H9 (cell line): ENCODE results near the gene SCGB1C1. TPM values are rescaled to one million over a fixed set of nuclear protein-coding genes. Genes with fewer than 3 reads are reported as not detected.
A peak's percentile ranks its signal among the peaks of the same experiment; 100 is the strongest.

ENCODE experiments used
- DNase-seq: peaks from one replicate; pipeline ENCODE4 v3.0.0-alpha.2; 2017
- H2AFZ ChIP-seq: one replicate; pipeline ENCODE4 v1.6.1; 2013; ENCODE audit warnings: mild to moderate bottlenecking, low read length, control low read depth, moderate library complexity
- H2AK5ac ChIP-seq: 2 replicates; pipeline ENCODE4 v1.6.1; 2013; ENCODE audit warnings: low read length, control low read depth, mixed read lengths; ENCODE audit not compliant: insufficient read length
- H2BK120ac ChIP-seq: one replicate; pipeline ENCODE4 v1.6.1; 2013; ENCODE audit warnings: low read depth, mild to moderate bottlenecking, low read length, control low read depth, inconsistent platforms; ENCODE audit not compliant: poor library complexity, severe bottlenecking
- H2BK12ac ChIP-seq: 2 replicates; pipeline ENCODE4 v1.6.1; 2013; ENCODE audit warnings: low read length, control low read depth, mixed read lengths, low read depth; ENCODE audit not compliant: insufficient read length
- H2BK15ac ChIP-seq: 2 replicates; pipeline ENCODE4 v1.6.1; 2013; ENCODE audit warnings: low read depth, low read length, control low read depth
- H2BK20ac ChIP-seq: one replicate; pipeline ENCODE4 v1.6.1; 2013; ENCODE audit warnings: low read depth, mild to moderate bottlenecking, low read length, control low read depth, inconsistent platforms; ENCODE audit not compliant: poor library complexity, severe bottlenecking
- H2BK5ac ChIP-seq: 2 replicates; pipeline ENCODE4 v1.6.1; 2013; ENCODE audit warnings: low read length, control low read depth, mixed read lengths; ENCODE audit not compliant: insufficient read length
- H3K14ac ChIP-seq: 2 replicates; pipeline ENCODE4 v1.6.1; 2013; ENCODE audit warnings: low read length, control low read depth; ENCODE audit not compliant: insufficient read depth
- H3K18ac ChIP-seq: 2 replicates; pipeline ENCODE4 v1.6.1; 2013; ENCODE audit warnings: low read depth, mild to moderate bottlenecking, mixed read lengths, low read length, control low read depth; ENCODE audit not compliant: insufficient read length
- H3K23ac ChIP-seq: 2 replicates; pipeline ENCODE4 v1.6.1; 2013; ENCODE audit warnings: low read length, control low read depth, mixed read lengths, low read depth; ENCODE audit not compliant: insufficient read length
- H3K23me2 ChIP-seq: 2 replicates; pipeline ENCODE4 v1.6.1; 2013; ENCODE audit warnings: low read depth, mild to moderate bottlenecking, mixed read lengths, low read length, control low read depth; ENCODE audit not compliant: insufficient read length, poor library complexity, severe bottlenecking
- H3K27ac ChIP-seq: 2 replicates; pipeline ENCODE4 v1.5.1; 2013; ENCODE audit warnings: low read length, control low read depth, mixed read lengths, low read depth; ENCODE audit not compliant: insufficient read length
- H3K27me3 ChIP-seq: 2 replicates; pipeline ENCODE4 v1.6.1; 2013; ENCODE audit warnings: low read length, control low read depth, inconsistent platforms; ENCODE audit not compliant: insufficient read depth
- H3K4ac ChIP-seq: 2 replicates; pipeline ENCODE4 v1.6.1; 2013; ENCODE audit warnings: low read depth, mild to moderate bottlenecking, control low read depth, inconsistent platforms, low read length, moderate library complexity
- H3K4me1 ChIP-seq: 2 replicates; pipeline ENCODE4 v1.6.1; 2013; ENCODE audit warnings: low read length, control low read depth, inconsistent platforms; ENCODE audit not compliant: insufficient read depth
- H3K4me2 ChIP-seq: 2 replicates; pipeline ENCODE4 v1.6.1; 2013; ENCODE audit warnings: low read length, control low read depth, mixed read lengths; ENCODE audit not compliant: insufficient read length, insufficient read depth
- H3K56ac ChIP-seq: 2 replicates; pipeline ENCODE4 v1.6.1; 2013; ENCODE audit warnings: low read depth, mild to moderate bottlenecking, mixed read lengths, low read length, control low read depth; ENCODE audit not compliant: insufficient read length
- H3K79me1 ChIP-seq: 2 replicates; pipeline ENCODE4 v1.6.1; 2013; ENCODE audit warnings: low read depth, mild to moderate bottlenecking, moderate library complexity, low read length, control low read depth, inconsistent platforms; ENCODE audit not compliant: insufficient read depth, poor library complexity, severe bottlenecking
- H3K79me2 ChIP-seq: 2 replicates; pipeline ENCODE4 v1.6.1; 2013; ENCODE audit warnings: low read length, control low read depth, inconsistent platforms; ENCODE audit not compliant: insufficient read depth
- H3K9ac ChIP-seq: 2 replicates; pipeline ENCODE4 v1.6.1; 2013; ENCODE audit warnings: low read length, control low read depth, mixed read lengths; ENCODE audit not compliant: insufficient read length; ENCODE audit errors: extremely low read depth
- H3K9me3 ChIP-seq: one replicate; pipeline ENCODE4 v1.6.1; 2013; ENCODE audit warnings: low read depth, low read length, inconsistent platforms; ENCODE audit not compliant: control insufficient read depth
- H3T11ph ChIP-seq: one replicate; pipeline ENCODE4 v1.6.1; 2013; ENCODE audit warnings: mild to moderate bottlenecking, low read length, control low read depth, inconsistent platforms
- H4K20me1 ChIP-seq: one replicate; pipeline ENCODE4 v1.6.1; 2013; ENCODE audit not compliant: control insufficient read depth, insufficient read length, insufficient read depth
- H4K5ac ChIP-seq: 2 replicates; pipeline ENCODE4 v1.6.1; 2013; ENCODE audit warnings: low read depth, mild to moderate bottlenecking, mixed read lengths, low read length, control low read depth; ENCODE audit not compliant: insufficient read length
- H4K8ac ChIP-seq: replicated peaks from 2 replicates; pipeline ENCODE4 v1.6.1; 2013; ENCODE audit warnings: low read length, control low read depth, mixed read lengths, low read depth; ENCODE audit not compliant: insufficient read length
- H4K91ac ChIP-seq: 2 replicates; pipeline ENCODE4 v1.6.1; 2013; ENCODE audit warnings: low read depth, mild to moderate bottlenecking, moderate library complexity, mixed read lengths, low read length, control low read depth; ENCODE audit not compliant: insufficient read length
- H3K27ac Mint-ChIP-seq, 3 experiments: 2 replicates in 2 of 3; 3 replicates in 1 of 3; pipeline ENCODE4 v1.8.0; 2020 to 2021; ENCODE audit warnings: mixed read lengths in 3 of 3, mild to moderate bottlenecking in 1 of 3, moderate library complexity in 1 of 3
- H3K27me3 Mint-ChIP-seq: 2 replicates; pipeline ENCODE4 v1.8.0; 2021; ENCODE audit warnings: low read depth, mild to moderate bottlenecking, moderate library complexity, mixed read lengths
- H3K36me3 Mint-ChIP-seq, 3 experiments: 2 replicates in 2 of 3; 3 replicates in 1 of 3; pipeline ENCODE4 v1.8.0; 2020 to 2021; ENCODE audit warnings: low read depth in 3 of 3, mixed read lengths in 3 of 3; ENCODE audit not compliant: insufficient read depth in 1 of 3
- H3K4me1 Mint-ChIP-seq, 2 experiments: 2 replicates each; pipeline ENCODE4 v1.8.0; 2020; ENCODE audit warnings: mixed read lengths in 2 of 2
- H3K4me3 Mint-ChIP-seq, 2 experiments: 2 replicates in 1 of 2; 3 replicates in 1 of 2; pipeline ENCODE4 v1.8.0; 2020 to 2021; ENCODE audit warnings: mild to moderate bottlenecking in 2 of 2, mixed read lengths in 2 of 2, moderate library complexity in 1 of 2
- H3K9me3 Mint-ChIP-seq, 2 experiments: 2 replicates in 1 of 2; 3 replicates in 1 of 2; pipeline ENCODE4 v1.8.0; 2020; ENCODE audit warnings: mild to moderate bottlenecking in 2 of 2, mixed read lengths in 2 of 2, moderate library complexity in 1 of 2
- CTCF ChIP-seq: fragments of 200-600 bp; sonication (generic); conservative IDR thresholded peaks from 3 replicates; pipeline ENCODE4 v1.8.0; 2021; ENCODE audit warnings: antibody characterized with exemption, mild to moderate bottlenecking
- WGBS: extraction: QIAGEN DNeasy Blood & Tissue Kit; methylation state at CpG from one replicate; pipeline ENCODE4 v1.1.7; 2013; ENCODE audit warnings: missing lambda C conversion rate, low lambda C conversion rate, mixed read lengths; ENCODE audit not compliant: insufficient read length; ENCODE audit errors: extremely low coverage; 5-methylcytosine and 5-hydroxymethylcytosine counted together
- total RNA-seq: library from RNA; stranded (reverse); gene quantifications from 2 replicates; pipeline ENCODE4 v1.2.1, GENCODE V29; 2021

SCGB1C1 gene
- total RNA-seq, 1 experiment from 2014 or later: not detected

- Histone ChIP-seq H3K27me3 (no peaks in the 10 kb centered on the region), H2BK5ac (no peak overlapping the region), H4K20me1 (no peaks in the 10 kb centered on the region), H2BK120ac (no peak overlapping the region), H4K91ac (no peak overlapping the region), H3K23me2 (no peaks in the 10 kb centered on the region), H2BK12ac (no peak overlapping the region), H2AK5ac (no peak overlapping the region), H3K27ac (no peak overlapping the region), H3K79me2 (no peaks in the 10 kb centered on the region), H2BK20ac (no peak overlapping the region), H3K79me1 (no peaks in the 10 kb centered on the region), H3K18ac (no peak overlapping the region), H3K9me3 (no peaks in the 10 kb centered on the region), H3K14ac (no peak overlapping the region), H3K56ac (no peak overlapping the region), H3K4ac (no peak overlapping the region), H4K8ac (no peak overlapping the region), H3K9ac (no peak overlapping the region), H3T11ph (no peak overlapping the region), H4K5ac (no peak overlapping the region), H2AFZ (no peak overlapping the region), H3K23ac (no peak overlapping the region), H2BK15ac (no peak overlapping the region), H3K4me2 (no peak overlapping the region), H3K4me1 (no peaks in the 10 kb centered on the region)
- Mint-ChIP-seq H3K27ac (peak overlapping the region in 2 of 3 experiments; percentile 5 to 71; a peak in 4 of 7 replicates), H3K36me3 (peaks cover 0 to 12% (median 5%) of the 10 kb centered on the region in 3 experiments; a peak in 3 of 7 replicates), H3K4me1 (no peaks in the 10 kb centered on the region), H3K27me3 (peaks cover 1% of the 10 kb centered on the region; the same call in 1 of the 2 replicates), H3K9me3 (no peaks in the 10 kb centered on the region), H3K4me3 (no peak overlapping the region)
- WGBS: no CpG with 5 or more reads among the region's 16 CpGs
- TF ChIP-seq CTCF: no peak
- DNase-seq: no peak
These were observed 30.3 kb downstream of the SCGB1C1 start for GRCh38 chr11:223026-223789.
